Peyer's patch (tissue), 4 donors: ENCODE measurements around the gene TK2.

Experiments
- POLR2A ChIP-seq, 2 donors: fragments of 450-650 bp; IDR thresholded peaks; one replicate each; pipeline ENCODE4 v1.5.1; 2017; ENCODE audit warnings: antibody characterized with exemption in 2 of 2, mild to moderate bottlenecking in 2 of 2, moderate library complexity in 2 of 2
- TF ChIP-seq, protein P1 (sequence below), 6 experiments: fragments of 450-650 bp in 4 of 6; fragments of 200-600 bp in 2 of 6; sonication (generic) in 1 of 6; IDR thresholded peaks; one replicate each; pipeline ENCODE4 v1.5.1; 2017 to 2019; ENCODE audit warnings: antibody characterized with exemption in 6 of 6, mild to moderate bottlenecking in 3 of 6, moderate library complexity in 1 of 6

DNA sequence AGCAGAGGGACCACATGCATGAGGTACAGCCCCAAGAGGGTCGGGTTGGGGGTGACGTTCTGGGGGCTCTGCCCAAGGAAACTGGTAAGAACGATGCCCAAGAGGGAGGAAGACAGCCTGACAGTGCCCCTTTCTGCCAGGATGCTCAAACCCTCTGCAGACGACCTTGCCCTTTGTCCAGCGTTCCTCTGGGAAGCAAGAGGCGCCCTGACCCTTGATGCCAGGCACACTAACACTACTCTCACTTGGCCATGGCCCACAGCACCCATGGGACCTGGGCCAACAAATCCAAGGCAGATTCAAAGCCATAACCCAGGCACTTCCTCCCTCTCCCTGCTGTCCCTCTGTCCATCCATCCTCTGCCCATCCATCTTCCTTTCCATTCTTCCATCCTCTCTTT is 20.4 kb downstream of the TK2 start:
- TF ChIP-seq, protein P1, sequence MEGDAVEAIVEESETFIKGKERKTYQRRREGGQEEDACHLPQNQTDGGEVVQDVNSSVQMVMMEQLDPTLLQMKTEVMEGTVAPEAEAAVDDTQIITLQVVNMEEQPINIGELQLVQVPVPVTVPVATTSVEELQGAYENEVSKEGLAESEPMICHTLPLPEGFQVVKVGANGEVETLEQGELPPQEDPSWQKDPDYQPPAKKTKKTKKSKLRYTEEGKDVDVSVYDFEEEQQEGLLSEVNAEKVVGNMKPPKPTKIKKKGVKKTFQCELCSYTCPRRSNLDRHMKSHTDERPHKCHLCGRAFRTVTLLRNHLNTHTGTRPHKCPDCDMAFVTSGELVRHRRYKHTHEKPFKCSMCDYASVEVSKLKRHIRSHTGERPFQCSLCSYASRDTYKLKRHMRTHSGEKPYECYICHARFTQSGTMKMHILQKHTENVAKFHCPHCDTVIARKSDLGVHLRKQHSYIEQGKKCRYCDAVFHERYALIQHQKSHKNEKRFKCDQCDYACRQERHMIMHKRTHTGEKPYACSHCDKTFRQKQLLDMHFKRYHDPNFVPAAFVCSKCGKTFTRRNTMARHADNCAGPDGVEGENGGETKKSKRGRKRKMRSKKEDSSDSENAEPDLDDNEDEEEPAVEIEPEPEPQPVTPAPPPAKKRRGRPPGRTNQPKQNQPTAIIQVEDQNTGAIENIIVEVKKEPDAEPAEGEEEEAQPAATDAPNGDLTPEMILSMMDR (IDR thresholded peaks at IDR 0.05), result no peak
- no peak for TF ChIP-seq POLR2A (IDR thresholded peaks at IDR 0.05)
